ENCODE results near the gene PGM1. TPM values are rescaled to one million over a fixed set of nuclear protein-coding genes. Genes with fewer than 3 reads are reported as not detected.

Gene PGM1
- total RNA-seq, 1 donor from 2014 or later, result 47.3 TPM

DNA sequence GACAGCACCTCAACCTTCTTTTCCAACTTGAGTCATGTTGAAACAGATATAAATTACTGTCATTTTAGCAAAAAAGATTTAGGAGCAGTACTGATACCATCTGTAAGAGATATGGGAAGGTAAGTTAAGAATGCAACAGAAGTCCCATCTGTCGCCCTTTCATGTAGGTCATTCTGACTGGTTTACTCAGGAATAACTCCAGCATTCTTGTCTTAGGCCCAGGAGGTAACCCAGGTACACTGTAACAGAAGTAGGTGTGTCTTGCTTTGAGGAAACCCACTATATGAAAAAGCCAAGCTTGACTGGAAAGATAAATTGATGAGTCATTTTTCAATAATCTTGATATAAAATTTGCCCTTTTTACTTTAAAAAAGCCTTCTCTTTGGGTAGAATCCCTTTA lies 35.4 kb downstream of the PGM1 start:
- Mint-ChIP-seq H3K4me1 (peaks cover 25% of the 10 kb centered on the region), H3K4me3 (no peak overlapping the region), H3K27ac (no peak overlapping the region), H3K36me3 (ENCODE audit: low read depth) (peaks cover 28% of the 10 kb centered on the region), H3K27me3 (no peaks in the 10 kb centered on the region), H3K9me3 (no peaks in the 10 kb centered on the region)
- DNase-seq, result no peak
- intact Hi-C loops (cut with micrococcal nuclease), result no loop called here

DNA sequence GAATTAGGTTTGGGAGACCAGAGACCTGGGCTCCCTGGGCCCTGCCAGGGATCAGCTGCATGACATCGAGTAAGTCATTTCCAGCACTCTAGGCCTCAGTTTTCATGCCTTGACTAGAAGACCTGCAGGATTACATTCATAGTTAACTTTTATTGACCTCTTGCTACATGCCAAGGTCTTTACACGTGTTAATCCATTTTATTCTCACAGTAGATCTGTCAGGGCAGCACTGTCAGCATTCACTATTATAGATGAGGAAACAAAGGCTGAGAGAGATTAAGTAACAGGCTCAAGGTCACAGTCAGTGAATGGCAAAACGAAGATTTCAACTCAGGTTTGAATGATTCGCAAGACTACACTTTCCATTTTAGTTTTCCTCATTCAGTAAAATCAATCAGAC lies 37.0 kb downstream of the PGM1 start:
- Mint-ChIP-seq H3K4me1 (peaks cover 25% of the 10 kb centered on the region), H3K27ac (no peak overlapping the region), H3K9me3 (no peaks in the 10 kb centered on the region), H3K4me3 (no peak overlapping the region), H3K27me3 (no peaks in the 10 kb centered on the region), H3K36me3 (ENCODE audit: low read depth) (peaks cover 40% of the 10 kb centered on the region)
- intact Hi-C loops (cut with micrococcal nuclease), result no loop called here
- DNase-seq, result no peak

- intact Hi-C loops (cut with micrococcal nuclease), result no loop called here
- Mint-ChIP-seq H3K4me3 (no peak overlapping the region), H3K4me1 (peaks cover 24% of the 10 kb centered on the region), H3K36me3 (ENCODE audit: low read depth) (peaks cover 41% of the 10 kb centered on the region), H3K27ac (no peak overlapping the region), H3K27me3 (no peaks in the 10 kb centered on the region), H3K9me3 (no peaks in the 10 kb centered on the region)
- DNase-seq, result no peak
Observed at GRCh38 chr1:63630666-63631065, 37.5 kb downstream of the PGM1 start.

DNA sequence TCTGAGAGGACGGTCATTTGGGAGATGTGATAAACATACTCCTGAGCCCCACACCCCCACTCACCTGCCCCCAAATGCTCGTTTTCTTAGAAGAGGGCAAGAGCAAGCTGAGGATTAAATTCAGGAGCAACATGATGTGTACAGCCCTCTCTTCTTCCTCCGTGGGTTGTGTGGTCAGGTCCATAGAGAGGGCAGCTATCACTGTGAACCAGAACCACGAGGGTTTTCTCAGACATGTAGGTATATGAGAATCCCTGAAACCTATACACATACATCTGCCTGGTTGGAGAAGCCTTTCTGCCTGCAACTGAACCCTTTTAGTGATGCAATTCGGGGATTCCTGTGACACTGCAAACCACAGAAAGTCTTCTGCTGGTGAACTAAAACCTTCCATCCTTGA lies 38.9 kb downstream of the PGM1 start:
- Mint-ChIP-seq H3K9me3 (no peaks in the 10 kb centered on the region), H3K4me1 (peaks cover 20% of the 10 kb centered on the region), H3K27ac (peak overlapping the region; percentile 31), H3K36me3 (ENCODE audit: low read depth) (peaks cover 55% of the 10 kb centered on the region), H3K27me3 (no peaks in the 10 kb centered on the region), H3K4me3 (no peak overlapping the region)
- DNase-seq, result no peak
- intact Hi-C loops (cut with micrococcal nuclease), result no loop called here

DNA sequence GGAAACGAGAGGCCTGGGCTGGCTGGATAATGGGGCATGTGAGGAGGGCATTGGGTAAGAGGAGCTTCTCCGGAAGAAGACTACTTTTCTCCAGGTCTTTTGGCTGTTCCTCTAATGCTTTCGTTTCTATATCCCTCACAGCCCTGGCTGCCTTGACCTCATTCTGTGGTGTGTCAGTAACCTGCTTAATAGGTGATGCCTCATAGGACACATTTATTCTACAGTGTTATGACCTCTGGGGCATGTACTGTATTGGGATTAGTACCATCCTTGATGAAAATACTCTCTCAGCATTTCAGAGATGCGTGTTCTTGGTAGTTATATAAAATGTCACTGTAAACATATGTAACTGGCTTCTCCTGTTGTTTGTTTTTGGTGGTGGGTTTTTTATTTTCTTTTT lies 40.1 kb downstream of the PGM1 start:
- no peak for DNase-seq
- intact Hi-C loops (cut with micrococcal nuclease), result no loop called here
- Mint-ChIP-seq H3K27ac (no peak overlapping the region), H3K27me3 (no peaks in the 10 kb centered on the region), H3K4me1 (peaks cover 15% of the 10 kb centered on the region), H3K9me3 (no peaks in the 10 kb centered on the region), H3K36me3 (ENCODE audit: low read depth) (peaks cover 60% of the 10 kb centered on the region), H3K4me3 (no peak overlapping the region)

DNA sequence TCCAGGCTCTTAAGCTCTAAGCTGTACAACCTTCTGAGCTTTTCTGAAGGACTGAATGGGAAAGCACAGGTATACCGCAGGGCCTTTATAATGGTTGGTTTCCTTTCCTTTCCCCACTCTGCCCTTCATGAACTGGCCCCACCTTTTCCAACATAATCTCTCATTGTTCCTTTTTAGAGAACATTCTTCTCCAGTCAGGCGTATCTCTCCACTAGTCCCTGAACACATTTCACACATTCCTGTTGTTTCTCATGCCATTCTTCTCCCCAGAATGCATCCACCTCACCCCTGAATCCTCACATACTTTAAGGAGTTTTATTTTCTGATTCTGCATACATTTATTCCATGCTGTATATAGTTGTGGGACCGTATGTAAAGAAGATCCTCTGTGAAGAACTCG lies 41.3 kb downstream of the PGM1 start:
- Mint-ChIP-seq H3K9me3 (no peaks in the 10 kb centered on the region), H3K4me1 (peaks cover 22% of the 10 kb centered on the region), H3K27ac (no peak overlapping the region), H3K4me3 (no peak overlapping the region), H3K27me3 (no peaks in the 10 kb centered on the region), H3K36me3 (ENCODE audit: low read depth) (peaks cover 72% of the 10 kb centered on the region)
- no peak for DNase-seq
- intact Hi-C loops (cut with micrococcal nuclease), result no loop called here

DNA sequence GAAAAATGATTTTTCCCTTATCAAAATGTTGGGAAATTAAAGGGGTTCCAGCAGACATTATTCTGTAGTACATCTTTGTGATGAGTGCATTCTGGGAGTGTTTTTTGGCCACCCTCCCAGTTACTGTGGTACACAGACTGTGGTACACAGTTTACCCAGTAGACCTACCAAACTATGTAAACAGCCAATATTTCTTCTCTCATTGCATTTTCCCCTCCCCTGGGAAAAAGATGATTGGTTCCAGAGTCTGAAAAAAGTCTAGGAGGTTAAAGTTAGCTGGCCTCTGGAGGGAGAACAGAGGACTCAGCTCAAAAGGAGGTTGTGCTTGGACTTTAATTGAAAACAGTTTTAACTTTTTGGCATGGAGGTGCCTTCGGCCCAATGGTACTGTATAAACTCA lies 42.5 kb downstream of the PGM1 start:
- Mint-ChIP-seq H3K4me3 (no peak overlapping the region), H3K27ac (no peak overlapping the region), H3K4me1 (peaks cover 22% of the 10 kb centered on the region), H3K9me3 (no peaks in the 10 kb centered on the region), H3K27me3 (no peaks in the 10 kb centered on the region), H3K36me3 (ENCODE audit: low read depth) (peaks cover 69% of the 10 kb centered on the region)
- intact Hi-C loops (cut with micrococcal nuclease), result no loop called here
- DNase-seq, result no peak

- Mint-ChIP-seq H3K36me3 (ENCODE audit: low read depth) (peaks cover 68% of the 10 kb centered on the region), H3K27ac (no peak overlapping the region), H3K4me1 (peaks cover 21% of the 10 kb centered on the region), H3K9me3 (no peaks in the 10 kb centered on the region), H3K27me3 (no peaks in the 10 kb centered on the region), H3K4me3 (no peak overlapping the region)
- intact Hi-C loops (cut with micrococcal nuclease), result no loop called here
- DNase-seq, result no peak
Observed at GRCh38 chr1:63636192-63637105, 43.2 kb downstream of the PGM1 start.

DNA sequence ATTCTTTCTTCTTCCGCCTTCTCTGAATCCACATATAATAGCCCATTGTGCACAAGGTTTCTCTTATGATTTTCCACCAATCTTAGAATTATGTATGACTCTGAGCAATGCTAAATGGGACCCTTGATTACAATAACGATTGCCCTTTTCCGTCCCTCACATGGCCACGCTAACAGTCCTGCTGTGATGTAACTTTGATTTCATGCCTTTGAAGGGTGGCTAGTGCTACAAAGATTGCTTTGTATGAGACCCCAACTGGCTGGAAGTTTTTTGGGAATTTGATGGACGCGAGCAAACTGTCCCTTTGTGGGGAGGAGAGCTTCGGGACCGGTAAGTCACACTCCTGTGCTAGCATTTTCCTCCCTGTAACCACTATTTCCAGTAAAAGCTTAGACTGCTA lies 45.3 kb downstream of the PGM1 start:
- intact Hi-C loops (cut with micrococcal nuclease), result no loop called here
- Mint-ChIP-seq H3K4me1 (peaks cover 10% of the 10 kb centered on the region), H3K36me3 (ENCODE audit: low read depth) (peaks cover 68% of the 10 kb centered on the region), H3K27me3 (no peaks in the 10 kb centered on the region), H3K9me3 (no peaks in the 10 kb centered on the region), H3K4me3 (no peak overlapping the region), H3K27ac (no peak overlapping the region)
- DNase-seq, result no peak

GRCh38 chr1:63638875-63639274 lies 45.7 kb downstream of the PGM1 start:
- Mint-ChIP-seq H3K36me3 (ENCODE audit: low read depth) (peaks cover 68% of the 10 kb centered on the region), H3K27ac (no peak overlapping the region)

GRCh38 chr1:63640633-63641567 lies 47.7 kb downstream of the PGM1 start:
- Mint-ChIP-seq H3K36me3 (ENCODE audit: low read depth) (peaks cover 62% of the 10 kb centered on the region), H3K4me1 (peaks cover 13% of the 10 kb centered on the region), H3K4me3 (no peak overlapping the region), H3K27me3 (no peaks in the 10 kb centered on the region), H3K27ac (no peak overlapping the region), H3K9me3 (no peaks in the 10 kb centered on the region)
- intact Hi-C loops (cut with micrococcal nuclease), result no loop called here
- DNase-seq, result no peak

More at GRCh38 chr1:63638875-63639274, 45.7 kb downstream of the PGM1 start:
- H3K4me1 Mint-ChIP-seq, result peaks cover 10% of the 10 kb centered on the region
- no peak for DNase-seq
- intact Hi-C loops (cut with micrococcal nuclease), result no loop called here
- H3K4me3 Mint-ChIP-seq, result no peak overlapping the region
- H3K27me3 Mint-ChIP-seq, result no peaks in the 10 kb centered on the region
- H3K9me3 Mint-ChIP-seq, result no peaks in the 10 kb centered on the region

DNA sequence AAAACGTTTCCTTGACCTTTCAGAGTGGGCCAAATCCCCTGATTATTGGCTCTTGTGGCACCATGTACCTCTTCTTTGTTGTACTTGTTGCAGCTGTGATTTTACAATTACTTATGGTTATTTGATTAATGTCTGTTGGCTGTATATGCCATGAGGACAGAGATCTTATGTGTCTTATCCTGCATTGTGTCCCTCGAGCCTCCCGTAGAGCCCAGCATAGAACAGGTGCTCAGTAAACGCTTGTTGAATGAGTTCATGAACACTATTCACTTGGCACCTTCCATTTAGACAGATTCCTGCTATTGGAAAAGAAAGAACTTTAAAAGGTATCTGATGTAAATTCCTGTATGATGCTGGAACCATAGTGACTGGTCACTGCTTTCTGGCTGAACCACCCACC lies 48.4 kb downstream of the PGM1 start:
- intact Hi-C loops (cut with micrococcal nuclease), result no loop called here
- Mint-ChIP-seq H3K4me1 (peaks cover 11% of the 10 kb centered on the region), H3K36me3 (ENCODE audit: low read depth) (peaks cover 58% of the 10 kb centered on the region), H3K4me3 (no peak overlapping the region), H3K9me3 (no peaks in the 10 kb centered on the region), H3K27me3 (no peaks in the 10 kb centered on the region), H3K27ac (no peak overlapping the region)
- no peak for DNase-seq

DNA sequence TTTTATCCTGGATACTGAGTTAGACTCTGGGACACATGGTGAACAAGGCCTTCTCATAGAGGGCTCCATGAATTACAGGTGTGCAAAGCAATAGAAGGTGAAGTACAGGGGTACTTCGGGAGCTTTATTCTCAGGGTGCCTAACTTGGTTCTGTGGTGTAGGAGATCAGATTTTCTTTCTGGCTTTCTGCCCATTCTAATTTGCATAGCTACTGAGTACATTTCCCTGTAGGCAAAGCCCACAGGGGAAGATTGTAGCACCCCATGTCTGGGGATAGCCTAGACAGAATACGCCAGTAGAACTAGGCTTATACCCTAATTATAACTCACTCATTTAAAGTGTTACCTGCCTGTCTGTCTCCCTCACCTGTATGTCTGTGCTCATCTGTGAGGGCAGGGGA lies 49.7 kb downstream of the PGM1 start:
- H3K9me3 Mint-ChIP-seq, result peaks cover under 1% of the 10 kb centered on the region
- no peak overlapping the region for H3K4me3 Mint-ChIP-seq
- intact Hi-C loops (cut with micrococcal nuclease), result no loop called here
- H3K4me1 Mint-ChIP-seq, result peaks cover 11% of the 10 kb centered on the region
- H3K27ac Mint-ChIP-seq, result no peak overlapping the region
- H3K36me3 Mint-ChIP-seq (ENCODE audit: low read depth), result peaks cover 51% of the 10 kb centered on the region
- H3K27me3 Mint-ChIP-seq, result no peaks in the 10 kb centered on the region
- DNase-seq, result no peak

- Mint-ChIP-seq H3K27me3 (no peaks in the 10 kb centered on the region), H3K36me3 (ENCODE audit: low read depth) (peaks cover 51% of the 10 kb centered on the region), H3K4me1 (peaks cover 8% of the 10 kb centered on the region), H3K4me3 (no peak overlapping the region), H3K27ac (no peak overlapping the region), H3K9me3 (peaks cover 4% of the 10 kb centered on the region)
- DNase-seq, result no peak
- intact Hi-C loops (cut with micrococcal nuclease), result no loop called here
Observed at GRCh38 chr1:63643517-63643916, 50.3 kb downstream of the PGM1 start.

All from activated CD4-positive, alpha-beta T cell treated with anti-CD3 and anti-CD28 coated beads, Interleukin-2, amount 10 ng/mL, durations not matched to agents 24 days and 14 days (primary cell).